ENCODE data around the gene FSTL5. TPM values are rescaled to one million over a fixed set of nuclear protein-coding genes. Genes with fewer than 3 reads are reported as not detected.

FSTL5 gene
- total and polyA plus RNA-seq, 2 donors (not counting 3 experiments of a cell fraction or from before 2014, with no cell fraction given), result 1.3 to 1.9 TPM

- no peak overlapping the region for H3K4me3 ChIP-seq (replicated peaks in 1 of 3; ENCODE audit: insufficient read depth in 1 of 3, low read depth in 1 of 3, low read length in 3 of 3)
- no peaks in the 10 kb centered on the region for H3K4me1 ChIP-seq (ENCODE audit: control insufficient read depth, extremely low read depth, insufficient read depth, low read length)
- no peak overlapping the region for H3K9ac ChIP-seq (replicated peaks; ENCODE audit: extremely low read depth, insufficient read depth, low read length)
- no peak for TF ChIP-seq JUN (IDR thresholded peaks at IDR 0.05; ENCODE audit: borderline replicate concordance, insufficient read depth, insufficient read length, low read depth)
- TF ChIP-seq GATA2 (IDR thresholded peaks at IDR 0.05; ENCODE audit: insufficient read depth, insufficient read length, low read depth, low read length), result no peak
- no peak for TF ChIP-seq POLR2AphosphoS5 (IDR thresholded peaks at IDR 0.05; ENCODE audit: insufficient read depth, low read depth, low read length)
- TF ChIP-seq FOS (IDR thresholded peaks at IDR 0.05; ENCODE audit: borderline replicate concordance, insufficient read depth, low read length), result no peak
- TF ChIP-seq EZH2 (IDR thresholded peaks at IDR 0.05; ENCODE audit: borderline replicate concordance, low read depth, low read length, severe bottlenecking), result no peak
- TF ChIP-seq, protein P1, sequence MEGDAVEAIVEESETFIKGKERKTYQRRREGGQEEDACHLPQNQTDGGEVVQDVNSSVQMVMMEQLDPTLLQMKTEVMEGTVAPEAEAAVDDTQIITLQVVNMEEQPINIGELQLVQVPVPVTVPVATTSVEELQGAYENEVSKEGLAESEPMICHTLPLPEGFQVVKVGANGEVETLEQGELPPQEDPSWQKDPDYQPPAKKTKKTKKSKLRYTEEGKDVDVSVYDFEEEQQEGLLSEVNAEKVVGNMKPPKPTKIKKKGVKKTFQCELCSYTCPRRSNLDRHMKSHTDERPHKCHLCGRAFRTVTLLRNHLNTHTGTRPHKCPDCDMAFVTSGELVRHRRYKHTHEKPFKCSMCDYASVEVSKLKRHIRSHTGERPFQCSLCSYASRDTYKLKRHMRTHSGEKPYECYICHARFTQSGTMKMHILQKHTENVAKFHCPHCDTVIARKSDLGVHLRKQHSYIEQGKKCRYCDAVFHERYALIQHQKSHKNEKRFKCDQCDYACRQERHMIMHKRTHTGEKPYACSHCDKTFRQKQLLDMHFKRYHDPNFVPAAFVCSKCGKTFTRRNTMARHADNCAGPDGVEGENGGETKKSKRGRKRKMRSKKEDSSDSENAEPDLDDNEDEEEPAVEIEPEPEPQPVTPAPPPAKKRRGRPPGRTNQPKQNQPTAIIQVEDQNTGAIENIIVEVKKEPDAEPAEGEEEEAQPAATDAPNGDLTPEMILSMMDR (IDR thresholded peaks at IDR 0.05; ENCODE audit: extremely low read depth in 1 of 2, insufficient read depth in 1 of 2, low read depth in 1 of 2, low read length in 2 of 2), result no peak
- no peak for DNase-seq (ENCODE audit: low read depth, low spot score)
- FAIRE-seq, result no peak
- H2AFZ ChIP-seq (ENCODE audit: low read depth, low read length), result no peak overlapping the region
- H3K9me1 ChIP-seq (replicated peaks; ENCODE audit: control insufficient read depth, extremely low read depth, insufficient read depth, low read length), result no peaks in the 10 kb centered on the region
- intact Hi-C loops (cut with micrococcal nuclease) (no loop called here), dilution Hi-C loops (cut with MboI; ENCODE audit: extremely low pct_ligation_motif_present, low sequenced_read_pairs) (no loop called here)
- H3K27me3 ChIP-seq (ENCODE audit: control insufficient read depth in 2 of 2, insufficient read depth in 2 of 2, low read length in 2 of 2), result no peaks in the 10 kb centered on the region
- no TSS peak for BruUV-seq (replicated peaks)
- H3K4me2 ChIP-seq (ENCODE audit: insufficient read depth, low read length), result no peak overlapping the region
- no peaks in the 10 kb centered on the region for H3K9me3 ChIP-seq (replicated peaks; ENCODE audit: control insufficient read depth, insufficient read depth, low read length)
- H3K27ac ChIP-seq (ENCODE audit: insufficient read depth, low read depth, low read length), result no peak overlapping the region
- no peaks in the 10 kb centered on the region for H4K20me1 ChIP-seq (replicated peaks; ENCODE audit: control insufficient read depth, extremely low read depth, insufficient read depth, low read length)
- H3K79me2 ChIP-seq (ENCODE audit: control insufficient read depth, insufficient read depth, low read length), result no peaks in the 10 kb centered on the region
- POLR2A ChIA-PET, result no interaction called here
- no peaks in the 10 kb centered on the region for H3K36me3 ChIP-seq (ENCODE audit: control insufficient read depth in 2 of 2, extremely low read depth in 1 of 2, insufficient read depth in 2 of 2, low read length in 2 of 2)
- CTCF ChIA-PET, result no interaction called here
Observed at GRCh38 chr4:161991811-161992210, 172.0 kb downstream of the FSTL5 start.

GRCh38 chr4:161990721-161991120, 173.1 kb downstream of the FSTL5 start:
- Histone ChIP-seq H3K4me2 (ENCODE audit: insufficient read depth, low read length) (no peak overlapping the region), H3K4me1 (ENCODE audit: control insufficient read depth, extremely low read depth, insufficient read depth, low read length) (no peaks in the 10 kb centered on the region), H3K9ac (replicated peaks; ENCODE audit: extremely low read depth, insufficient read depth, low read length) (no peak overlapping the region), H3K27me3 (ENCODE audit: control insufficient read depth in 2 of 2, insufficient read depth in 2 of 2, low read length in 2 of 2) (no peaks in the 10 kb centered on the region), H3K4me3 (replicated peaks in 1 of 3; ENCODE audit: insufficient read depth in 1 of 3, low read depth in 1 of 3, low read length in 3 of 3) (no peak overlapping the region), H3K9me3 (replicated peaks; ENCODE audit: control insufficient read depth, insufficient read depth, low read length) (no peaks in the 10 kb centered on the region), H3K79me2 (ENCODE audit: control insufficient read depth, insufficient read depth, low read length) (no peaks in the 10 kb centered on the region), H3K36me3 (ENCODE audit: control insufficient read depth in 2 of 2, extremely low read depth in 1 of 2, insufficient read depth in 2 of 2, low read length in 2 of 2) (no peaks in the 10 kb centered on the region), H3K27ac (ENCODE audit: insufficient read depth, low read depth, low read length) (no peak overlapping the region), H4K20me1 (replicated peaks; ENCODE audit: control insufficient read depth, extremely low read depth, insufficient read depth, low read length) (no peaks in the 10 kb centered on the region), H2AFZ (ENCODE audit: low read depth, low read length) (no peak overlapping the region), H3K9me1 (replicated peaks; ENCODE audit: control insufficient read depth, extremely low read depth, insufficient read depth, low read length) (no peaks in the 10 kb centered on the region)
- CTCF ChIA-PET, result no interaction called here
- POLR2A ChIA-PET, result no interaction called here
- BruUV-seq (replicated peaks), result no TSS peak
- intact Hi-C loops (cut with micrococcal nuclease), result no loop called here
- no peak for TF ChIP-seq FOS (IDR thresholded peaks at IDR 0.05; ENCODE audit: borderline replicate concordance, insufficient read depth, low read length)
- no peak for TF ChIP-seq GATA2 (IDR thresholded peaks at IDR 0.05; ENCODE audit: insufficient read depth, insufficient read length, low read depth, low read length)
- TF ChIP-seq POLR2AphosphoS5 (IDR thresholded peaks at IDR 0.05; ENCODE audit: insufficient read depth, low read depth, low read length), result no peak
- TF ChIP-seq MYC (IDR thresholded peaks at IDR 0.05; ENCODE audit: low read depth, low read length), result no peak
- TF ChIP-seq JUN (IDR thresholded peaks at IDR 0.05; ENCODE audit: borderline replicate concordance, insufficient read depth, insufficient read length, low read depth), result no peak
- no peak for TF ChIP-seq EZH2 (IDR thresholded peaks at IDR 0.05; ENCODE audit: borderline replicate concordance, low read depth, low read length, severe bottlenecking)
- TF ChIP-seq MAX (IDR thresholded peaks at IDR 0.05; ENCODE audit: insufficient read depth, insufficient read length), result no peak
- TF ChIP-seq, protein P1 (IDR thresholded peaks at IDR 0.05; ENCODE audit: extremely low read depth in 1 of 2, insufficient read depth in 1 of 2, low read depth in 1 of 2, low read length in 2 of 2), result no peak
- dilution Hi-C loops (cut with MboI; ENCODE audit: extremely low pct_ligation_motif_present, low sequenced_read_pairs), result no loop called here
- DNase-seq (ENCODE audit: low read depth, low spot score), result no peak
- FAIRE-seq, result no peak

Data from endothelial cell of umbilical vein (primary cell).